ENCODE measurements around the gene RAB42.

DNA sequence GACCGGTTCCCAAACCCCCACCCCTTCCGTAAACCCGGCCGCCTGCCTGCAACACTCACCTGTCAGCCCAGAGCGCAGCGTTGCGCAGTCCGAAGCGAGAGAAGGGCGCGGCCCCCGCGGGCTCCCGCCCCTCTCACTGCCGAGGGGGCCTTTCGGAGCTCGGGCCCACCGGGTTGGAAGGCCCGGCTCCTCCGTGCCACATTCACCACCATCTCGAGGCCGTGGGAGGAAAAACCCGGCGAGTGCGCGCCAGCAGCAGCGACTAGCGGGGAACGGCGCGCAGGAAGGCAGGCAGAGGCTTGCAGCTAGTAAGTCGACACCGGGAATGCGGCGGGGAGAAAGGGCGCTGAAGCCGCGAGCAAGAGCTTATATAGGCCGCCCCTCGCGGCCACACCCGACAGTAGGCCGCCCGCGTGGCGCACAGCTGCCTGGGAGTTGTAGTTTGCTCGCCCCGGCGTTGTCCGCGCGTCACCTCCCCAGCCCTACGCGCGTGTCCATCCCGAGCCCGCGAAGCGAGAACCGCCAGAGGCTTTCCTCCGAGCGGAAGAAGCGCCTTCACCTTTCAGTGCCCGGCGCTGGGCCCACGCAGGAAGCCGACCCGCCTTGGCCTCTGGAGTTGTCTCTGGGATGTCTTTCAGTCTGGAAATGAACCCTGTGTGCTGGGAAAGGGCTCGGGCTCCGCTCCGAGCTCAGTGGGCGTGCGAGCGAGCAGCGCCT, 10.4 kb upstream of the RAB42 start:
- peak; percentile 100 for TF ChIP-seq POLR2AphosphoS5 (IDR thresholded peaks at IDR 0.05; ENCODE audit: low read depth, low read length)
- TF ChIP-seq POLR2A (IDR thresholded peaks at IDR 0.05; ENCODE audit: low read depth, low read length): peak; percentile 100
- peak; percentile 100 for TF ChIP-seq TAF1 (IDR thresholded peaks at IDR 0.05; ENCODE audit: low read depth, low read length)
- no peak for TF ChIP-seq SPI1 (IDR thresholded peaks at IDR 0.05; ENCODE audit: low read depth, low read length)
- TF ChIP-seq PAX5 (IDR thresholded peaks at IDR 0.05; ENCODE audit: insufficient read depth, low read length, severe bottlenecking): no peak
- TF ChIP-seq POU2F2 (IDR thresholded peaks at IDR 0.05; ENCODE audit: low read depth, low read length): peak; percentile 97

All from GM12891 (cell line).